NCI-H2196 (cell line): ENCODE results near the gene RIPK3.
A peak's percentile ranks its signal among the peaks of the same experiment; 100 is the strongest.

ENCODE experiments used
- DNase-seq: peaks from one replicate; lab custom pipeline; 2025; ENCODE audit not compliant: unreplicated experiment; lab: John Stamatoyannopoulos, UW

The RIPK3 gene

GRCh38 chr14:24307575-24308341, 32.0 kb downstream of the RIPK3 start, which contains the start of gene CIDEB:
TSS of gene CIDEB (minus strand) at chr14:24307977. CDS start at chr14:24307858, 119 bp downstream.
- DNase-seq, result peak; percentile 72

- no peak for DNase-seq
Measured at GRCh38 chr14:24307156-24307574, 32.6 kb downstream of the RIPK3 start.

- DNase-seq, result no peak
Measured at GRCh38 chr14:24304019-24304387, 35.8 kb downstream of the RIPK3 start.

GRCh38 chr14:24300326-24300980, 39.3 kb downstream of the RIPK3 start:
- DNase-seq, result no peak

GRCh38 chr14:24299255-24300191, 40.3 kb downstream of the RIPK3 start, which contains the start of the genes DHRS1 and NOP9:
TSS of gene DHRS1 (minus strand) at chr14:24299780. CDS start at chr14:24299106, 674 bp downstream.
TSS of gene NOP9 (plus strand) at chr14:24299850. CDS start at chr14:24299955, 105 bp downstream.
- DNase-seq, result peak; percentile 92

GRCh38 chr14:24298892-24299254, 40.9 kb downstream of the RIPK3 start:
- DNase-seq, result no peak

GRCh38 chr14:24297190-24297964, 42.4 kb downstream of the RIPK3 start:
- peak; percentile 43 for DNase-seq

- DNase-seq, result peak; percentile 79
Measured at GRCh38 chr14:24296341-24297157, 43.2 kb downstream of the RIPK3 start.

GRCh38 chr14:24293525-24293924, 46.3 kb downstream of the RIPK3 start:
- DNase-seq, result no peak

GRCh38 chr14:24292118-24292807, 47.5 kb downstream of the RIPK3 start:
- DNase-seq, result no peak

GRCh38 chr14:24291446-24292117, 48.2 kb downstream of the RIPK3 start:
- no peak for DNase-seq

- no peak for DNase-seq
Measured at GRCh38 chr14:24290746-24291145, 49.0 kb downstream of the RIPK3 start.

- DNase-seq, result no peak
Measured at GRCh38 chr14:24289649-24290280, 50.0 kb downstream of the RIPK3 start.

- no peak for DNase-seq
Measured at GRCh38 chr14:24286996-24287395, 52.8 kb downstream of the RIPK3 start.
